ENCODE results near the gene VCPKMT.

GRCh38 chr14:50107850-50108249 is 8.5 kb downstream of the VCPKMT start:
- TF ChIP-seq CTCF (IDR thresholded peaks at IDR 0.05) (no peak), POLR2A (IDR thresholded peaks at IDR 0.05) (no peak)

All from Peyer's patch (tissue), 4 donors.